Measurements from ENCODE around the gene TRIM2. TPM values are rescaled to one million over a fixed set of nuclear protein-coding genes. Genes with fewer than 3 reads are reported as not detected.

Gene TRIM2
- total RNA-seq, 1 donor, result 5.7 TPM

DNA sequence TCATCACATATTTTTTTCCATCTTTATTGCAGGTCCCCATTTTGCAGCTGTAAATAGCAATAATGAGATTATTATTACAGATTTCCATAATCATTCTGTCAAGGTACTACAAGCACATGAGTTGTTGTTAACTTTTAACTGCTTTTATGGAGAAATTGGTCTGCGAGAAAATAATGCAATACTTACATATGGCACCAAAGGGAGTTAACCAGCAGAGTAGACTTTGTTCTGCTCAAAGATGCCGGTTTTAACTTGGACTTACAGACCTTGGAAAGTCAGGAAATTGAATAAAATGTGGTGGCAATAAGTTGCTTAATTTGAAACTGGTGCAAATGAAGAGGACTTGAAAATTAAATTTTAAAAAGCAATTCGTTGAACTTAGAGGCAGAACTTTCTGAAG, 119.8 kb downstream of the TRIM2 start:
- DNase-seq (ENCODE audit: low read depth in 2 of 3, low spot score in 2 of 3), result no peak

DNA sequence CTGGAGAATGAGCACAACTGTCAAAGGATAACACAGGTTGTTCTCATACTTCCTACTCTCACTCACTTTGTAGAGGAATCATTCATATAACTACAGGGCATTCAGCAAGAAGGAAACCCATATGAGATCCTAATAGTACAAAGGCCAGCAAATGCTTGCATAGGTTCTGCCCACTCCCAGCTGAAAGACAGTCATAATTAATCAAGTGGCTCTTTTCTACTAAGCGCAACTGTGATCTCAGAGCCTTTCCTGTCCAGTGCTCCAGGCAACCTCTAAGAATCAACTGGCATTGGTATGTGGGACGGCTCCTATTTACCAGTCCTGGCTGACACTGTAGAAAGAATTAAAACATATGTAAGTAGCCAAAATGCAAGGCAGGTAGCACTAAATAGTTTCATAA, 121.3 kb downstream of the TRIM2 start:
- no peak for DNase-seq (ENCODE audit: low read depth in 2 of 3, low spot score in 2 of 3)

DNA sequence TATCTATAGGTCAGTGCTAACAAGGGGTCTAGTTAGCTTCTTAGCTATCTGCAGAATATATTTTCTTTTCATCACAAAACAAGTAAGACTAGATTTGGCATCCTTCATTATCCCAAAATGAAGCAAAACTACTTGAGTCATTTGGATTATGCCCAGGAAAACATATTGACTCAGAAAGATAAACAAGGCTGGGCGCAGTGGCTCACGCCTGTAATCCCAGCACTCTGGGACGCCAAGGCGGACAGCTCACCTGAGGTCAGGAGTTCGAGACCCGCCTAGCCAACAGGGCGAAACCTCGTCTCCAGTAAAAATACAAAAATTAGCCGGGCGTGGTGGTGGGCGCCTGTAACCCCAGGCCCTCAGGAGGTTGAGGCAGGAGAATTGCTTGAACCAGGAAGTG, 122.3 kb downstream of the TRIM2 start:
- no peak for DNase-seq (ENCODE audit: low read depth in 2 of 3, low spot score in 2 of 3)

DNA sequence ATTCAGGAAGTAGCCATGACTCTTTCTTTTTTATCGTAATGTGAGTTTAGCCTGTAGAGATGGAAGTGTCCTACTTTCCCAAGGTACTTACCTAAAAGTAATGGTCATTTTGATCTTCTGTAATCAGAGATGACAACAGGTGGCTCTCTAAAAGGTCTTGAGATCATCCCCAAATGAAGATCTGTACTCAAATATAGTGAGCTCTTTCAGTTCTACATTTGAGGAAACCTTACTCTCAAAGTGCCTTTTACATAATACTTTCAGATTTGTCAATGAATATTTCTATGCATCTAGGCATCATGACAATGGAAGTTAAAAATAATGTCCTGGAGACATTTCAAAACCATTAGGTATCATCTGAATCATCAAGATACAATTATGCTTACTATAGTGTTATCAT, 123.0 kb downstream of the TRIM2 start:
- peak in 1 of 3 donors; percentile 21 for DNase-seq (ENCODE audit: low read depth in 2 of 3, low spot score in 2 of 3)

DNA sequence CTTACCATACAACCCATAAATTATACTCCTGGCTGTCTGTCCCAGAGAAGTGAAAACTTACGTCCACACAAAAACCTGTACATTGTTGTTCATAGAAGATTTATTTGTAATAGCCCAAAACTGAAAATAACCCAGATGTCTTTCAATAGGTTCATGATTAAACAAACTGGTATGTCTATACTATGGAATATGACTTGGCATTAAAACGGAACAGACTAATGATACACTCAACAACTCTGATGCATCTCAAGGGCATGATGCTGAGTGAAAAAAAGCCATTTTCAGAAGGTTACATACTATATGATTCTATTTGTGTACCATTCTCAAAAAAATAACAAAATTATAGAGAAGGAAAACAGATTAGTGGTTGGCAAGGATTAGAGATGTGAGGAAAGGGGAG, 128.7 kb downstream of the TRIM2 start:
- no peak for DNase-seq (ENCODE audit: low read depth in 2 of 3, low spot score in 2 of 3)

DNA sequence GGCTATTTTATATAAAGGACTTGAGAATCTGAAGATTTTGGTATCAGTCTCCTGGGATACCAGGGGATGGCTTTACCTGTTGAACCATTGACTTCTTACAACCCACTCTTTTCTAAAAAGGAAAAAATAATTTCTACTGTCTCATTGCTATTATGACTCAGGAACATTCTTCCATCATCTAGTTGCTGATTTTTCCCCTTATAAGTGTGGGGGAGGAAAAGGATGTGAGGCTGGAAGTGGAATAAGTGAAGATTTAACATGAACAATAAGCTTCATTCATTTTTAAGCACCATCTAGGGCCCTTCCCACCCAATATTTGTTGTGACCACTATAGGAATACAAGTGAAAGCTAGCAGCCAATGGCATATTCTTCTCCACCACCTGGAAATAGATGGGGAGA, 129.6 kb downstream of the TRIM2 start:
- no peak for DNase-seq (ENCODE audit: low read depth in 2 of 3, low spot score in 2 of 3)

DNA sequence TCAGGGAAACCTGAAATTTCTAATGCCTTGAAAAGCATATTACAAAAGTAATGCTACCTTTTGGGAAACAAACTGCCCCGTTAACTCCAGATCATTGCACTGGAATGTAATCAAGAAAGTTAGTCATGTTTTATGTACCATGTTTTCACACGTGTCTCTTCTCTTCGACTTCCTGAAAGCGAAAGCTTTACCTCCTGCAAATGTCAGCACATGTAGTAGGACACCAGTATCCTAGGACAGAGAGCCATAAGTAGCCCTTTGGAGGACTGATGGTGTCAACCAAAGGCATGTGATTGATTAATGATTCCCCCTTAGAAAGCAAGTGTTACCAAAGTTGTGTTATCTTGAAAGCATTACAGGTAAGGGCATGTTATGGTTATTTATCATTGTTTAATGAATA, 131.4 kb downstream of the TRIM2 start:
- DNase-seq (ENCODE audit: low read depth in 2 of 3, low spot score in 2 of 3), result no peak

DNA sequence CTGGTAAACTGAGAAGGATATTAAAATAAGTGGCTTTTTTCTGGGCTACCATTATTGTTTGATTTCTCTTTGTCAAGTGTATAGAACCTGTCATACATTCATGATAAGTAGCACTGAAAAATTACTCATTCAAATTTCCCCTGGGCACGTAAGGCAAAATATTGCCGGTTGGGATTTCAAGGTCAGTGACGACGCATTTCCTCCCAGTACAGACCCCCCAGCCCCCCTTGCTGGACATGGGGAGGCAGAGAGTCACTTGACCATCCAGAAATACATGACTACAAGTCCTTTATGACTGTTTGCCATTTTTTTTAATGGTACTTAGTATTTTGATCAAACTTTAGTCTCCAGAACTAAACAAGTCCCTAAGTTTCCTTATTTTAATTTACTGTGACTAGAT, 133.4 kb downstream of the TRIM2 start:
- DNase-seq (ENCODE audit: low read depth in 2 of 3, low spot score in 2 of 3), result no peak

DNA sequence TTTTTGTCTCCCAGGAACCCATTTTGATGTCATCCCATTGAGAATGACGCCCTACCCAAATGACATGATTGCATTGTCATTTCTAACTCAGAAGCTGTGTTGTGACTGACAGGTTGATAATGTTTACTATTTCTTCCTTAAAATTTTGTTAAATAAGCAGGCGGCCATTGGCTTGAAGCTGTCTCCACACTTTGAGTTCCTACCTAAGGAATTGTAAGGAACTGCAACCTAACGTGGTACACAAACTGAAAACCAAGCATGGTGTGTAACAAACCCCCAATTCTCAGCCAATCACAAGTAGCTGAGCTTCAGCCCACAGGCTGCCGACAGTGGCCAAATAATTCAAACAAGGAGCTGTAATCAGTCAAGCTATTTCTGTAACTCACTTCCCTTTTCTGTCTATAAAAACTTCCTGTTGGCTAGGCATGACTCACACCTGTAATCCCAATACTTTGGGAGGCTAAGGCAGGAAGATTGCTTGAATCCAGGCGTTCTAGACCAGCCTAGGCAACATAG, 137.4 kb downstream of the TRIM2 start:
- DNase-seq (ENCODE audit: low read depth in 2 of 3, low spot score in 2 of 3), result peak in 2 of 3 donors; percentile 49 to 63

DNA sequence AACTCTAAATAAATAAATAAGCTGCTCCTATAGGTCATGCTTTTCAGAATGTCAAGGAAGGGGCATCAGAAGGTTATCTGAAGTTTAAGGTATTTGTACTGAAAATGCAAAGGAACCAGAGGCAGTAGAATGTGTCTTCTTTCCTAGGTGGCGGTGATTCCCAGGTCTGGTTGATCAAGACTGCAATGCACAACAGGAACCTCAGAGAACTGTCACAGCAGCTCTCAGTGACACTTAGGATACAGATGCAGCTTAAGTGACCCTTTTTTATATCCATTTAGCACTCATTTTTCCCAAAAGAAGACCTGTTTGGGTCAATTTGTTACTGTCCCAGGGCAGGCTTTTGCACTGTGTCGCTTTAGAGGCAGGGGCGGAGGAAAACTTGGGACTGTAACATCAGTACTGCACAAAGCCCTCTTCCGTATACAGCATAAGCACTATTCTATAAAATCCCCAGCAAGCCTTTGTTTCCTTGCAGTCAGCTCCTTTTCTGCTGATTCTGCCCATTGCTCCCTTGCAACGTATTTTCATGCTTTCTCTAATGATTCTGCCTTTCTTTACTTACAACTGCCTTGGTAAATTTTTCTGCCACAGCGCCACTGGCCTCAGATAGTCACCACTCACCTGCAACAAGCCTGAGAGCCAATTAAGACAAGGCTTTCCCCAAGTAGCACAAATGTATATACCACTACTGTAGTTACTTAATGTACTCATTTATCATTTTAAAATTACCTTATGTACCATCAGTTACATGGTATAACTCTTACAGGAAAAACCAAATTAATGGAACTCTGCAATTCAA, 138.7 kb downstream of the TRIM2 start:
- no peak for DNase-seq (ENCODE audit: low read depth in 2 of 3, low spot score in 2 of 3)

DNA sequence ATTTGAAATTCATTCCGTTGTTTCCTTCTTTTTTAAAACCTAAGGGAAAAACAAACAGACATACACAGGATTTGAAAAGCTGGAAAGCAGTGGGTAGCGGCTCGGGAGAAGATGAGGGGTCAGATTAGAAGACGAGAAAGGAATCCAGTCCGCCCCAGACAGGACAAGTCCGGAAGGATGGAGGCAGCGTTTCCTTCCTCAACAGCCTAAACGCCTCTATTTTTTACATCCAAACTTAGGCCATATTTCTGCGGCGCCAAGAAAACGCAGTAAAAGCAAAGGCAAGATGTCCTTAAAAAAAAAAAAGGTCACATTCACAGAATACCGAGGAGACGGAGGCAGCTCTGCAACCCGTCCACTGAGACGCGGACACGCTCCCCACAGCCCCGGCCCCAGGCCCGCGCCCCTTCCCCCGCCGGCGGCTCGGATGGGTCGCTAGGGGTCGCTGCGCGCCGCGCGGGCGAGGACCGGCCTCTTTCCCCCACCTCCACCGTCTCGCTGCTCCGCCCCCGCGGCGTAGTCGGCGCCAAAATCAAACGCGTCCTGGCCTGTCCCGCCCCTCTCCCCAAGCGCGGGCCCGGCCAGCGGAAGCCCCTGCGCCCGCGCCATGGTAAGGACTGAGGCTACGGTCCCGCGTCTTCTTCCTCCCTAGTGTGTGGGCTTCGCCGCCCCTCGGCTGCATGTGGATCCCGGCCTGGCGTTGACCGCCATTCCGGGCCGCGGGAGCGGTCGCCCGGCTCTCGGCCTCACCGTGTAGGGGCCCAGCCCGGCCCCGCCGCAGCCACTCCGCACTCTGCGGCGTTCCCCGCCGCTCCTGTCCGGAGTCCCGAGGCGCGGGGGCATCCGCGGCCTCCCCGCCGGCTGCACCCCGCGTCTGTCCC, 140.1 kb downstream of the TRIM2 start, which contains the start of gene MND1:
MND1 (plus strand) TSS at position 558 of the 881 bp plus-strand sequence; CDS start at position 608, 50 bp downstream.
- DNase-seq (ENCODE audit: low read depth in 2 of 3, low spot score in 2 of 3), result peak; percentile 77 to 89 (median 84)

DNA sequence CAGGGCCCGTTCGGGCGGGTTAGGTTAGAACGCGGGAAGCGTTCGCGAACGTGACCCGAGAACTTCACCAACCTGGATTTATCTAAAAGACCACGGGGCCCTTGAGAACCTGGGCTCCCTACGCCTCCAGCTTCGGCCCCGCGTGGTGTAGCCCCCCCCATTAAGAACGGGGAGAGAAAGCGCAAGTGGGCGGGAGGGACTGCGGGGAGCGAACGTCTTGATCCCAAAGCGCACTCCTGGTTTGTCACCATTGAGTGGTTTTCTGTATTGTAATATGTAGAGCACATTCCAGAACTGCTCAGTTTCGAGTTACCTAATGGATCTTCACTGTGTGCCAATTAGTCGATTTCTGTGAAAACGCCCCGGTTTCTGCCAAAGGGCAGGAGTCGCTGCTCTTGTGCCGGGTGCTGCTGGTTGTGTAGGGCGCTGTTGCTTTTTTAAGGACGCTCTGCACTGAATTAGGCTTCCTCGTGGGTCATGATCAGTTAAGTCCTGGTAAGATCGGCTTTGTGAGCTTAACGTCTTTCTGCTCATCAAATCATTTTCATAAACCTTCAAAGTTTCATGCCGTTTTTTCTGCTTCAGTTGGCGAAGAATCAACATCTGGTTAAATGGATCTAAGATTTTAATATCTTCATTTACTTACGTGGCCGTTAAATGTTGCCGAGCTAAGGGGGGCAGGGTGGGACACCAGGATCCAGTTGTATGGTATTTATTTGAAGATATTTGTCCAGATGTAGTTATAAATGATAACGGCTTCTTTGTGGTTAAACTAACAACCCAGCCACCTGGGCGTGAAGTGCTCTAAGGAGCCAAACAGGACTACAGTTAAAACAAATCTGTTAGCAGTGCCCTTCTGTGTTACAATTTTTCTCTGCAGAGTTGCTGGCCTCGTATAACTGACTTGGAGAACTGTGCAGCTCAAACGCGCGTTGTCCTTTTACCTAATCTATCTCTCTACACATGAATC, 141.1 kb downstream of the TRIM2 start:
- DNase-seq (ENCODE audit: low read depth in 2 of 3, low spot score in 2 of 3), result peak; percentile 16 to 53 (median 33)

DNA sequence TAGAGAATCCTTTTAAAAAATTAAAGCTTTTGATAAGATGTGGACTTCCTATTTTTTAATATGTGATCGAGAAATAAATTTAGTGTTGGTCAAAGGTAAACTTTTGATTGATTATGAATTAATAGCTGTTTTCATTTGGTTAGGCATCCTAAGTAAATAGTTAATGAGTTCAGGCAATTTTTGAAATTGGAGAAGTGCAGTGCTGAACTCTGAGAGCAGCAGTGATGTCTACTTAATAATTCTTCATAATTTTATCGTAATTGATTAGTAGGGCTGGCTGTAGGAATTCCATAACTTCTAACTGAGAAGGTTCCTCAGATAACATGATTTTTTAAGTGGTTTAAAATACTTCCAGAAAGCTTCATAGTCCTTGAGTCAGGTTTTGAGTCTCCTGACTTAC, 141.8 kb downstream of the TRIM2 start:
- no peak for DNase-seq (ENCODE audit: low read depth in 2 of 3, low spot score in 2 of 3)

DNA sequence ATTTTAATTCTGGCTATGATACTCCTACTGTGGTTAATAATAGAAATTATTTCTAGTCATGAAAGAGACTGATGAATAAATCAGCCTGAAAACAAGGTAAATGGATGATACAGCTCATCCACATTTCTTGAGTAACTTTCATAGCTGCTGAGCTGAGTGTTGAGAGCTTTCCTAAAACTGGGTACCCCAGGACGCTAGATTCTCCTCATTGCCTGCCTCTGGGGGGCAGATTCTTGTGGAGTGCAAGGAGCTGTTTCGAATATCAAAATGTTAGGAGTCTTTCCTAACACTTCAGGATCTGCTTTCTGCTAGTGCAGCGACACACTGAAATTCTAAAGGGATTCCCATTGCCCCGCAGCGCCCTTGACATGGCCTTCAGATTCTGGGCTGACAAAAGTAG, 142.3 kb downstream of the TRIM2 start:
- DNase-seq (ENCODE audit: low read depth in 2 of 3, low spot score in 2 of 3), result peak in 1 of 3 donors; percentile 17

DNA sequence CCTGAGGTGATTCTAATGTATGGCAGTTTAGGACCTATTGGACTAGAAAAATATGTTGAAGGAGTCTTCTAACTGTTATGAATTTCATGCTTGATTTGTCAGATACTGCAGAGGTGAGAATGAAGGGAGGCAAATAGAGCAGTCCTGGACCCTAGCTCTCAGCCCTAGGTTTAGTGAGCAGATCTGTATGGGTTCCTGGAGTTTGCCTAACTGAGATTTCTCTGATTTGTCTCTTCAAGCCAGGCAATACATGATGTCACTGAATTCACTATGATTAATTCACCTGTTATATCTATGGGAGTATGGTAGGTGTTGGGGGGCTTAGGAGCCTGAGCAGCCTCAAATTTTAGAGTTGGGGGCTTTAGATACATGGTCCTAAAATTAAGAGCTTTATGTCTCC, 142.9 kb downstream of the TRIM2 start:
- DNase-seq (ENCODE audit: low read depth in 2 of 3, low spot score in 2 of 3), result no peak

DNA sequence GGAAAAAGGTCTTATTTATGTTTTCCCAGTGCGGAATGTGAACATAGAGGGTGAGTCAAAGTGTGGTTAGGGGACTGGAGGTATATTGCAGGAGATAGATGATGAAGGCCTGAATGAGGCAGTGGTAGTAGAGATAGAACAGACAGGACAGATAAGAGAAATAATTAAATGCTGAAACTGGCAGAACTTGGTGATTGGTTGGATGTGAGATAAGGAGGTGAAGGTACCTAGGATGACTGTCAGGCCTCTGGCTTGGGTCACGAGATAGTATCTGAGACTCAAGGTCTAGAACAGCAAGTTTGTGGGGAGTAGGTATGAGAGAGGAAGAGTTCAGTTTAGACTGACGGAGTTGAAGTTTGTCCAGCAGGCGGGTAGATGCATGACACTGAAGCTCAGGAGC, 143.8 kb downstream of the TRIM2 start:
- DNase-seq (ENCODE audit: low read depth in 2 of 3, low spot score in 2 of 3), result peak in 1 of 3 donors; percentile 11

DNA sequence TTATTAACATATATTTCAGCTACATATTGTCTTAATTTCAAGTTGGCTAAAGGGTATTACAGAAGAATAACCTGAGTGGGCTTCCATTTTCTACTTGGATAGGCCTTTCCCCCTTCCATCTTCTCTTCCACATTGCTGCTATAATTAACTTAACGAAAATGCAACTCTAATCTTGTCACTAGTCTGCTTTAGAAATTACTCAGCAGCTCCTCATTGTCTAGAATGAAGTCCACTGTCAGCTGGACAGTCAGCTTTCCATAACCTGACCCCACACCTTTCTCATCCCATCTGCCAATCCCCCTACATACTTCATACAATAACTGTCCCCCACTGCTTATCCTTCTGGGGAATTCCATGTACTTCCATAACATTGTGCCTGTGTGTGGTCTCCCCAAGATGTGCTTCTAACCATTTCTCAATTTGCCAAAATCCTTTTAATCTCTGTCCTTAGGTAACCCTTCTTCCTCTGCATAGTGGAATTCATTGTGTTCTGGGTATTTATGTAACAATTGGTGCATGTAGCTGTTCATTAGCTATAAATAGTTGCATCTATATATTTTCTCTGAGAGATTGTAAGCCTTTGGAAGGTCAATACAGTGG, 145.1 kb downstream of the TRIM2 start:
- DNase-seq (ENCODE audit: low read depth in 2 of 3, low spot score in 2 of 3), result no peak

DNA sequence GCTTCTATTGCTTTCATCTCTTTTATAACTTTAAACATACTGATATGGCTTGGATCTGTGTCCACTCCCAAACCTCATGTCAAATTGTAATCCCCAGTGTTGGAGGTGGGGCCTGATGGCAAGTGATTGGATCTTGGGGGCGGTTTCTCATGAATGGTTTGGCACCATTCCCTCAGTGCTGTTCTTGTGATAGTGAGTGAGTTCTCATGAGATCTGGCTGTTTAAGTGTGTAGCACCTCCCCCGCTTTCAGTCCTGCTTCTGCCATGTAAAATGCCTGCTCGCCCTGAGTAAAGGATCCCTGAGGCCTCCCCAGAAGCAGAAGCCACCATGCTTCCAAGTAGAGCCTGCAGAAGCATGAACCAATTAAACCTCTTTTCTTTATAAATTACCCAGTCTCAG, 157.9 kb downstream of the TRIM2 start:
- DNase-seq (ENCODE audit: low read depth in 2 of 3, low spot score in 2 of 3), result no peak

DNA sequence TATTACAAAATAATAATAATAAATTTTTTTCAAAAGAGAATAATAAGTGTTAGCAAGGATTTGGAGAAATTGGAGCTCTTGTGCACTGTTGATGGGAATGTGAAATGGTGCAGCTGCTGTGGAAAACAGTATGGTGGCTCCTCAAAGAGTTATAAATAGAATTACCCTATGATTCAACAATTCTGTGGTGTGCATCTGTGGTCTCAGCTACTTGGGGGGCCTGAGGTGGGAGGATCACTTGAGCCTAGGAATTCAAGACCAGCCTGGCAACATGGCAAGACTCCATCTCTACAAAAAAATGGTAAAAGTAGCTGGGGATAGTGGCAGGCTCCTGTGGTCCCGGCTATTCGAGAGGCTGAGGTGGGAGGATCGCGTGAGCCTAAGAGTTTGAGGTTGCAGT, 159.8 kb downstream of the TRIM2 start:
- DNase-seq (ENCODE audit: low read depth in 2 of 3, low spot score in 2 of 3), result no peak

DNA sequence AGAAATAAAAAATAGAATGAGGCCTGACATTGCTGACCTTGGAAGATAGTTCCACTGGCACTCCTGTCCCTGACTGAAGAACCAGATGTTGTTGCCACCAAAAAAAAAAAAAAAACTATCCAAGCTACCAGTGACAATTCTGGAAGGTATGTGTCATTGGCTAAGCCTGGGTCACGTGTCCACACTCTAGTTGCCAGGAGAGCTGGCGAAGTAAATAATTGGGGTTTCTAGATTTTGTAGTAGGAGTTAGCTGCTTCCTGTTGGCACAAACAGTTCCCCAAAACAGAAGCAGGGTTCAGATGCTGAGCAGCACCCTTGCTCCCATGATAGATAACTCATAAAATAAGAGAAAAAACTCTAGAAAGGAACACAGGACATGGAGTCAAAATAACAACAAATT, 160.8 kb downstream of the TRIM2 start:
- peak in 2 of 3 donors; percentile 40 to 81 for DNase-seq (ENCODE audit: low read depth in 2 of 3, low spot score in 2 of 3)
